ENCODE data around the gene RNF208.

RNF208 gene

GRCh38 chr9:137195525-137196220 is 26.4 kb downstream of the RNF208 start:
- no peak overlapping the region for H3K4me3 ChIP-seq (ENCODE audit: low read depth, low read length)
- TF ChIP-seq, protein P1, sequence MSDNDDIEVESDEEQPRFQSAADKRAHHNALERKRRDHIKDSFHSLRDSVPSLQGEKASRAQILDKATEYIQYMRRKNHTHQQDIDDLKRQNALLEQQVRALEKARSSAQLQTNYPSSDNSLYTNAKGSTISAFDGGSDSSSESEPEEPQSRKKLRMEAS (IDR thresholded peaks at IDR 0.05; ENCODE audit: low read depth, low read length): no peak
- TF ChIP-seq MYC (IDR thresholded peaks at IDR 0.05; ENCODE audit: low read depth, low read length) (no peak), POLR2A (IDR thresholded peaks at IDR 0.05; ENCODE audit: extremely low read depth, insufficient read length) (no peak)
- TF ChIP-seq, protein P2, sequence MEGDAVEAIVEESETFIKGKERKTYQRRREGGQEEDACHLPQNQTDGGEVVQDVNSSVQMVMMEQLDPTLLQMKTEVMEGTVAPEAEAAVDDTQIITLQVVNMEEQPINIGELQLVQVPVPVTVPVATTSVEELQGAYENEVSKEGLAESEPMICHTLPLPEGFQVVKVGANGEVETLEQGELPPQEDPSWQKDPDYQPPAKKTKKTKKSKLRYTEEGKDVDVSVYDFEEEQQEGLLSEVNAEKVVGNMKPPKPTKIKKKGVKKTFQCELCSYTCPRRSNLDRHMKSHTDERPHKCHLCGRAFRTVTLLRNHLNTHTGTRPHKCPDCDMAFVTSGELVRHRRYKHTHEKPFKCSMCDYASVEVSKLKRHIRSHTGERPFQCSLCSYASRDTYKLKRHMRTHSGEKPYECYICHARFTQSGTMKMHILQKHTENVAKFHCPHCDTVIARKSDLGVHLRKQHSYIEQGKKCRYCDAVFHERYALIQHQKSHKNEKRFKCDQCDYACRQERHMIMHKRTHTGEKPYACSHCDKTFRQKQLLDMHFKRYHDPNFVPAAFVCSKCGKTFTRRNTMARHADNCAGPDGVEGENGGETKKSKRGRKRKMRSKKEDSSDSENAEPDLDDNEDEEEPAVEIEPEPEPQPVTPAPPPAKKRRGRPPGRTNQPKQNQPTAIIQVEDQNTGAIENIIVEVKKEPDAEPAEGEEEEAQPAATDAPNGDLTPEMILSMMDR (IDR thresholded peaks at IDR 0.05; ENCODE audit: low read depth, low read length): no peak
- DNase-seq (ENCODE audit: low read depth): no peak

DNA sequence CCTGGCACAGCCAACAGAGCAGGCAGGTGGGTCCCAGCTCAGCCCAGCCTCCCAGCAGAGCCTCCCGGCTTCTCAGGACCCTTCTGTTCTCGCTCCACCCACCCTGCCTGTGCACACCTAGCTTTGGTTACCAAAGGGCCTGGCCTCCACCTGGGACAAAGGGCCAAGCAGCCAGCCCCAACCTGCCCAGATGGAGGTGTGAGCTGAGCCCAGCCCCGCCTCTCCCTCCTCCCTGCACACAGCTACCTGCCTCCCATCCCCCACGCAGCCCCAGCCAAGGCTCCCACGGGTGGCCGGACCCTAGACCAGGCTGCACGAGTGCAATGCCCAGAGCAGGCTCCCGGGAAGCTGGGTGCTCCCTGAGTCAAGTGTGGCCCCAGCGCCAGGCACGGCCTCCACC is 27.1 kb downstream of the RNF208 start:
- no peak for DNase-seq (ENCODE audit: low read depth)
- no peak overlapping the region for H3K4me3 ChIP-seq (ENCODE audit: low read depth, low read length)
- TF ChIP-seq POLR2A (IDR thresholded peaks at IDR 0.05; ENCODE audit: extremely low read depth, insufficient read length) (no peak), MYC (IDR thresholded peaks at IDR 0.05; ENCODE audit: low read depth, low read length) (no peak)
- TF ChIP-seq, protein P2 (IDR thresholded peaks at IDR 0.05; ENCODE audit: low read depth, low read length): no peak
- TF ChIP-seq, protein P1 (IDR thresholded peaks at IDR 0.05; ENCODE audit: low read depth, low read length): no peak

GRCh38 chr9:137194388-137194787 is 27.7 kb downstream of the RNF208 start:
- DNase-seq (ENCODE audit: low read depth): no peak
- TF ChIP-seq MYC (IDR thresholded peaks at IDR 0.05; ENCODE audit: low read depth, low read length) (no peak), POLR2A (IDR thresholded peaks at IDR 0.05; ENCODE audit: extremely low read depth, insufficient read length) (no peak)
- TF ChIP-seq, protein P1 (IDR thresholded peaks at IDR 0.05; ENCODE audit: low read depth, low read length): no peak
- TF ChIP-seq, protein P2 (IDR thresholded peaks at IDR 0.05; ENCODE audit: low read depth, low read length): no peak

GRCh38 chr9:137193771-137194170 is 28.3 kb downstream of the RNF208 start:
- DNase-seq (ENCODE audit: low read depth): no peak
- H3K4me3 ChIP-seq (ENCODE audit: low read depth, low read length): no peak overlapping the region
- TF ChIP-seq MYC (IDR thresholded peaks at IDR 0.05; ENCODE audit: low read depth, low read length): no peak
- TF ChIP-seq, protein P2 (IDR thresholded peaks at IDR 0.05; ENCODE audit: low read depth, low read length): no peak
- no peak for TF ChIP-seq POLR2A (IDR thresholded peaks at IDR 0.05; ENCODE audit: extremely low read depth, insufficient read length)
- TF ChIP-seq, protein P1 (IDR thresholded peaks at IDR 0.05; ENCODE audit: low read depth, low read length): no peak

More at GRCh38 chr9:137194388-137194787, 27.7 kb downstream of the RNF208 start:
- no peak overlapping the region for H3K4me3 ChIP-seq (ENCODE audit: low read depth, low read length)

- DNase-seq (ENCODE audit: low read depth): no peak
- H3K4me3 ChIP-seq (ENCODE audit: low read depth, low read length): no peak overlapping the region
- no peak for TF ChIP-seq MYC (IDR thresholded peaks at IDR 0.05; ENCODE audit: low read depth, low read length)
- TF ChIP-seq, protein P1 (IDR thresholded peaks at IDR 0.05; ENCODE audit: low read depth, low read length): no peak
These were observed 29.2 kb downstream of the RNF208 start for GRCh38 chr9:137192859-137193258.

DNA sequence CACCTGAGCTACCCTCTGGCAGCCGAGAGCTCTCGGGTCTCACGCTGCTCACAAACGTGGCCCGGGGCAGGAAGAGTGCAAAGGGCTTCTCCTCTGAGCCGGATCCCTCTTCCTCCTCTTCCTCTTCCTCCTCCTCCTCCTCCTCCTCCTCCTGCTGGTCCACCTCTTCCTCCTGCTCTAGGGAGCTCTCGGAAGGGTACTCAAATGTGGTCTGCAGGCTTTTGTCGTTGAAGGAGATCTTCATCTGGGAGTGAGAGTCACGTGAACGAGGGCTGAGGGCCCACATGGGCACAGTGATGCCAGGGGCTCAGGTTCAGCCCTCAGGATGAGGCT is 29.6 kb downstream of the RNF208 start:
- TF ChIP-seq, protein P1 (IDR thresholded peaks at IDR 0.05; ENCODE audit: low read depth, low read length): no peak
- TF ChIP-seq, protein P2 (IDR thresholded peaks at IDR 0.05; ENCODE audit: low read depth, low read length): no peak
- TF ChIP-seq MYC (IDR thresholded peaks at IDR 0.05; ENCODE audit: low read depth, low read length): no peak
- TF ChIP-seq POLR2A (IDR thresholded peaks at IDR 0.05; ENCODE audit: extremely low read depth, insufficient read length): no peak
- H3K4me3 ChIP-seq (ENCODE audit: low read depth, low read length): no peak overlapping the region
- no peak for DNase-seq (ENCODE audit: low read depth)

All from NB4 (cell line).